ENCODE results near the gene TNIK.

Gene TNIK

DNA sequence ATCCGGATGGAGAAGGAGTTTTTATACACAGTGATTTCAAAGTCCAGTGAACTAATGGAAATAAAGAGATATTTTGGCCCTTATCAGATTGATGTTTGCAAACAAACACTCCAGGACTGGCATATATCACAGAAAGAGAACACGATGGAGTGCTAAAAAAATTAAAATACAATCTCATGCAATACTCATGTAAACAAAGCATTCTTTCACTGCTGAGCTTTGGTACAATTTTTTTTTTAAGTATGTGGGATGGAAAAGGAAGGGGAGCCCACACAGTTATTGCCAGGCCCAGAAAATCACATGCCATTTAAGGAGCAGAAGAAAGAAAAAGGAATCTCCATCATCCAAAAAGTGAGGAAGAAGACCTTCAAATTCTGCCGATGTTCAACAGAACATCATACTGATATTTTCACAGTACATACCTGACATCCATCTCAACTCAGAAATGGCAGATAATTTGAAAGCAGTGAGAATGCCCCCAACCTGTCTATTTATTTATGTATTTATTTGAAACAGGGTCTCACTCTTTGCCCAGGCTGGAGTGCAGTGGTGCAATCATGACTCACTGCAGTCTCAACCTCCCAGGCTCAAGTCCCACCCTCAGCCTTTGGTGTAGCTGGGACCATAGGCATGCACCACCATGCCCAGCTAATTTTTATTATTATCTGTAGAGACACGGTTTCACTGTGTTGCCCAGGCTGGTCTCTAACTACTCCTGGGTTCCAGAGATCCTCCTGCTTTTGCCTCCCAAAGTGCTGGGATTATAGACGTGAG lies 326.2 kb downstream of the TNIK start:
- no peak overlapping the region for H3K4me3 ChIP-seq (ENCODE audit: low read depth, low read length)
- CTCF ChIA-PET = interaction anchor here (0.8 to 1.1 kb wide), 2 partner anchors 20 to 170 kb away, joined by 3 read pairs; no protein-coding TSS in a partner anchor
- POLR2A ChIA-PET = no interaction called here
- TF ChIP-seq, protein P1, sequence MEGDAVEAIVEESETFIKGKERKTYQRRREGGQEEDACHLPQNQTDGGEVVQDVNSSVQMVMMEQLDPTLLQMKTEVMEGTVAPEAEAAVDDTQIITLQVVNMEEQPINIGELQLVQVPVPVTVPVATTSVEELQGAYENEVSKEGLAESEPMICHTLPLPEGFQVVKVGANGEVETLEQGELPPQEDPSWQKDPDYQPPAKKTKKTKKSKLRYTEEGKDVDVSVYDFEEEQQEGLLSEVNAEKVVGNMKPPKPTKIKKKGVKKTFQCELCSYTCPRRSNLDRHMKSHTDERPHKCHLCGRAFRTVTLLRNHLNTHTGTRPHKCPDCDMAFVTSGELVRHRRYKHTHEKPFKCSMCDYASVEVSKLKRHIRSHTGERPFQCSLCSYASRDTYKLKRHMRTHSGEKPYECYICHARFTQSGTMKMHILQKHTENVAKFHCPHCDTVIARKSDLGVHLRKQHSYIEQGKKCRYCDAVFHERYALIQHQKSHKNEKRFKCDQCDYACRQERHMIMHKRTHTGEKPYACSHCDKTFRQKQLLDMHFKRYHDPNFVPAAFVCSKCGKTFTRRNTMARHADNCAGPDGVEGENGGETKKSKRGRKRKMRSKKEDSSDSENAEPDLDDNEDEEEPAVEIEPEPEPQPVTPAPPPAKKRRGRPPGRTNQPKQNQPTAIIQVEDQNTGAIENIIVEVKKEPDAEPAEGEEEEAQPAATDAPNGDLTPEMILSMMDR (IDR thresholded peaks at IDR 0.05; ENCODE audit: insufficient read depth, low read length, missing control alignments) = no peak
- no peak for DNase-seq (ENCODE audit: low read depth, low spot score)

DNA sequence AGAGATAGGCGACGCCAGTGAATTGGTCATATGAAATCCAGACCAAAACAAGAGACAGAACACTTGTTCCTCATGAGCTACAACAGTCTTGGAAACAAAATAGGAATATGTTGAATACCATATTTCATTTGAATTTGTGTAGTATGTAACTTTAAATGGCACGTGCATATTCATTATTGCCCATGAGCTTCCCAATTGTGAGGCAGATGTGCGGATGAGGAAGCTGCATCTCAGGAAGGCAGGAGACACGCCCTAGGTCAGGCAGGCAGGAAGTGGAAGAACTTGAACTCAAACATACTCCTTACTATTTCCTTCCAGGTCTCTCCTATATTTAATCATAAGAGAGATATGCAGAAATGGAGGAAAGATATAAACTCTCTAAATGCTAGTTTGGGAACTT lies 326.9 kb downstream of the TNIK start:
- CTCF ChIA-PET = no interaction called here
- POLR2A ChIA-PET = no interaction called here

GRCh38 chr3:171132873-171133272 lies 327.3 kb downstream of the TNIK start:
- CTCF ChIA-PET = no interaction called here
- POLR2A ChIA-PET = no interaction called here
- no peak overlapping the region for H3K4me3 ChIP-seq (ENCODE audit: low read depth, low read length)
- peak; percentile 76 for DNase-seq (ENCODE audit: low read depth, low spot score)
- TF ChIP-seq, protein P1 (IDR thresholded peaks at IDR 0.05; ENCODE audit: insufficient read depth, low read length, missing control alignments) = no peak

More for the DNA sequence above, 326.9 kb downstream of the TNIK start:
- no peak for DNase-seq (ENCODE audit: low read depth, low spot score)
- TF ChIP-seq, protein P1 (IDR thresholded peaks at IDR 0.05; ENCODE audit: insufficient read depth, low read length, missing control alignments) = no peak
- H3K4me3 ChIP-seq (ENCODE audit: low read depth, low read length) = no peak overlapping the region

DNA sequence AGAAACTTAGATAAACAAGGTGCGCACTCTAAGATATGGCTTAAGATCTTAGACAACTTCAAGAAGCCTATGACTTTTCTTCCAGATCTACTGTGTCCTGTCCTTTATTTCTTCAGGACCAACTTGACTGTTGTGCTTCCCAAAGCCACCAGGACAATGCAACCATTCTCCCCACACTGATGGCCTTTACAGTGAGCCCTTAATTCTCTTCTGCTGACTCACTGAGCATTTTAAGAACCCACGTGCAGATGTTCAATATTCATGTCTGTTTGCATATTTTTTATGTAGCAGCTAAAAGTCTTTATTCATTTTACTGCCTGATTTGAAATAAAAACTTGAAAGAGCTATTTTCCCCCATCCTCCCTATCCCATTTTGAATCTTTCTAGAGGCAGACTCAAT lies 330.4 kb downstream of the TNIK start:
- POLR2A ChIA-PET = no interaction called here
- CTCF ChIA-PET = interaction anchor here (1.1 kb wide), 2 partner anchors 46 to 437 kb away, joined by 3 read pairs; no protein-coding TSS in a partner anchor
- no peak overlapping the region for H3K4me3 ChIP-seq (ENCODE audit: low read depth, low read length)
- no peak for DNase-seq (ENCODE audit: low read depth, low spot score)
- TF ChIP-seq, protein P1 (IDR thresholded peaks at IDR 0.05; ENCODE audit: insufficient read depth, low read length, missing control alignments) = no peak

DNA sequence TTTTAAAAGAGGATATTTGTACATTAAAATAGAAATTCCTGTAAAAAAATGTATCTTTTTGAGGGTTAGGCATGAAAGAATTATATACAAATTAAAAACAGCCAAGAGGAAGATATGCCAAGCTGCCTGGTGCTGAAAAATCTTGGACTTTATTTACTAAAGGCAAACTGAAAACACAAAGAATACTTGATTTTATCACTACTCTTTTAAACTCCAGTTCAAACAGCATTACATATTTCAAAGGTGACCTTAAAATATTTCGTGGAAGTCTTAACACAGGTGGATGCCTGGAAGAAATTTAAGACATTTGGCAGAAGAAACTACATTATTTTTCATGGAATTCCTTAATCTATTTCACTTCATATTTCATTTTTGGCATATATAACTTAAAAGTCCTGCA lies 332.6 kb downstream of the TNIK start:
- POLR2A ChIA-PET = no interaction called here
- TF ChIP-seq, protein P1 (IDR thresholded peaks at IDR 0.05; ENCODE audit: insufficient read depth, low read length, missing control alignments) = no peak
- H3K4me3 ChIP-seq (ENCODE audit: low read depth, low read length) = no peak overlapping the region
- DNase-seq (ENCODE audit: low read depth, low spot score) = no peak
- CTCF ChIA-PET = interaction anchor here (1.4 kb wide), 1 partner anchor 24 kb away, joined by 3 read pairs; no protein-coding TSS in a partner anchor

GRCh38 chr3:171126478-171127209 lies 333.6 kb downstream of the TNIK start:
- POLR2A ChIA-PET = no interaction called here
- no peak for DNase-seq (ENCODE audit: low read depth, low spot score)
- TF ChIP-seq, protein P1 (IDR thresholded peaks at IDR 0.05; ENCODE audit: insufficient read depth, low read length, missing control alignments) = no peak
- no peak overlapping the region for H3K4me3 ChIP-seq (ENCODE audit: low read depth, low read length)
- CTCF ChIA-PET = interaction anchor here (0.9 to 1.4 kb wide), 2 partner anchors 23 to 75 kb away, joined by 3 to 4 read pairs; no protein-coding TSS in a partner anchor
